ENCODE measurements around the gene INSYN2B.

GRCh38 chr5:169826618-169827017, 153.7 kb downstream of the INSYN2B start:
- TF ChIP-seq, protein P1, sequence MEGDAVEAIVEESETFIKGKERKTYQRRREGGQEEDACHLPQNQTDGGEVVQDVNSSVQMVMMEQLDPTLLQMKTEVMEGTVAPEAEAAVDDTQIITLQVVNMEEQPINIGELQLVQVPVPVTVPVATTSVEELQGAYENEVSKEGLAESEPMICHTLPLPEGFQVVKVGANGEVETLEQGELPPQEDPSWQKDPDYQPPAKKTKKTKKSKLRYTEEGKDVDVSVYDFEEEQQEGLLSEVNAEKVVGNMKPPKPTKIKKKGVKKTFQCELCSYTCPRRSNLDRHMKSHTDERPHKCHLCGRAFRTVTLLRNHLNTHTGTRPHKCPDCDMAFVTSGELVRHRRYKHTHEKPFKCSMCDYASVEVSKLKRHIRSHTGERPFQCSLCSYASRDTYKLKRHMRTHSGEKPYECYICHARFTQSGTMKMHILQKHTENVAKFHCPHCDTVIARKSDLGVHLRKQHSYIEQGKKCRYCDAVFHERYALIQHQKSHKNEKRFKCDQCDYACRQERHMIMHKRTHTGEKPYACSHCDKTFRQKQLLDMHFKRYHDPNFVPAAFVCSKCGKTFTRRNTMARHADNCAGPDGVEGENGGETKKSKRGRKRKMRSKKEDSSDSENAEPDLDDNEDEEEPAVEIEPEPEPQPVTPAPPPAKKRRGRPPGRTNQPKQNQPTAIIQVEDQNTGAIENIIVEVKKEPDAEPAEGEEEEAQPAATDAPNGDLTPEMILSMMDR (IDR thresholded peaks at IDR 0.05): no peak
- no peak for TF ChIP-seq POLR2A (IDR thresholded peaks at IDR 0.05)
